Glutamatergic neuron (in vitro differentiated cells): ENCODE data around the gene ZDHHC4. TPM values are rescaled to one million over a fixed set of nuclear protein-coding genes. Genes with fewer than 3 reads are reported as not detected.

Source experiments
- DNase-seq: peaks from one replicate; pipeline ENCODE4 v3.0.0; 2022
- H3K27ac Mint-ChIP-seq: one replicate; pipeline ENCODE4 v1.8.0; 2020; ENCODE audit warnings: mild to moderate bottlenecking, mixed read lengths, inconsistent platforms; ENCODE audit not compliant: unreplicated experiment
- H3K27me3 Mint-ChIP-seq: one replicate; pipeline ENCODE4 v1.8.0; 2020; ENCODE audit warnings: mild to moderate bottlenecking, moderate library complexity, mixed read lengths, inconsistent platforms; ENCODE audit not compliant: unreplicated experiment
- H3K36me3 Mint-ChIP-seq: one replicate; pipeline ENCODE4 v1.8.0; 2020; ENCODE audit warnings: mild to moderate bottlenecking, mixed read lengths, inconsistent platforms; ENCODE audit not compliant: unreplicated experiment
- H3K4me1 Mint-ChIP-seq: one replicate; pipeline ENCODE4 v1.8.0; 2020; ENCODE audit warnings: mild to moderate bottlenecking, low read depth, mixed read lengths, inconsistent platforms; ENCODE audit not compliant: unreplicated experiment
- H3K4me3 Mint-ChIP-seq: one replicate; pipeline ENCODE4 v1.8.0; 2020; ENCODE audit warnings: mild to moderate bottlenecking, mixed read lengths, inconsistent platforms; ENCODE audit not compliant: unreplicated experiment
- H3K9me3 Mint-ChIP-seq: one replicate; pipeline ENCODE4 v1.8.0; 2020; ENCODE audit warnings: mild to moderate bottlenecking, moderate library complexity, mixed read lengths, inconsistent platforms; ENCODE audit not compliant: unreplicated experiment
- CTCF ChIP-seq: fragments of 200-600 bp; sonication (generic); IDR thresholded peaks from one replicate; pipeline ENCODE4 v1.5.0; 2021; ENCODE audit not compliant: partially characterized antibody, unreplicated experiment
- total RNA-seq: library from RNA; stranded (reverse); fragmentation: NEBNext Ultra II Directional; extraction: Animal tissue kit (Norgen Biotek cat#: 25700); gene quantifications from one replicate; pipeline ENCODE4 v1.2.1, GENCODE V29; 2021; ENCODE audit not compliant: unreplicated experiment

ZDHHC4 gene
- total RNA-seq, 1 donor from 2014 or later = 60.5 TPM

- peaks cover 12% of the 10 kb centered on the region for H3K36me3 Mint-ChIP-seq
Measured at GRCh38 chr7:6616854-6617643, 39.8 kb downstream of the ZDHHC4 start.

GRCh38 chr7:6618621-6619020, 41.4 kb downstream of the ZDHHC4 start:
- TF ChIP-seq CTCF = no peak
- no peak for DNase-seq
- H3K36me3 Mint-ChIP-seq = peaks cover 17% of the 10 kb centered on the region
- H3K27me3 Mint-ChIP-seq = peaks cover 7% of the 10 kb centered on the region
- no peak overlapping the region for H3K4me3 Mint-ChIP-seq
- peaks cover 6% of the 10 kb centered on the region for H3K4me1 Mint-ChIP-seq
- no peak overlapping the region for H3K27ac Mint-ChIP-seq
- H3K9me3 Mint-ChIP-seq = peaks cover 13% of the 10 kb centered on the region

More at GRCh38 chr7:6616854-6617643, 39.8 kb downstream of the ZDHHC4 start:
- Mint-ChIP-seq H3K27me3 (peaks cover 7% of the 10 kb centered on the region), H3K9me3 (peaks cover 12% of the 10 kb centered on the region), H3K4me3 (peak overlapping the region; percentile 67), H3K4me1 (peaks cover 4% of the 10 kb centered on the region), H3K27ac (no peak overlapping the region)
- TF ChIP-seq CTCF = no peak
- no peak for DNase-seq

GRCh38 chr7:6619961-6620360, 42.7 kb downstream of the ZDHHC4 start:
- Mint-ChIP-seq H3K27me3 (peaks cover 12% of the 10 kb centered on the region), H3K9me3 (peaks cover 14% of the 10 kb centered on the region), H3K4me3 (no peak overlapping the region), H3K4me1 (peaks cover 6% of the 10 kb centered on the region), H3K27ac (no peak overlapping the region), H3K36me3 (peaks cover 17% of the 10 kb centered on the region)
- no peak for DNase-seq
- TF ChIP-seq CTCF = no peak

- peak overlapping the region; percentile 76 for H3K27ac Mint-ChIP-seq
- no peak for TF ChIP-seq CTCF
- peaks cover 6% of the 10 kb centered on the region for H3K4me1 Mint-ChIP-seq
- H3K9me3 Mint-ChIP-seq = peaks cover 14% of the 10 kb centered on the region
- DNase-seq = no peak
- peaks cover 17% of the 10 kb centered on the region for H3K36me3 Mint-ChIP-seq
- peaks cover 12% of the 10 kb centered on the region for H3K27me3 Mint-ChIP-seq
- H3K4me3 Mint-ChIP-seq = no peak overlapping the region
Measured at GRCh38 chr7:6621195-6622133, 44.2 kb downstream of the ZDHHC4 start.
